ENCODE results near the gene PEDS1.

DNA sequence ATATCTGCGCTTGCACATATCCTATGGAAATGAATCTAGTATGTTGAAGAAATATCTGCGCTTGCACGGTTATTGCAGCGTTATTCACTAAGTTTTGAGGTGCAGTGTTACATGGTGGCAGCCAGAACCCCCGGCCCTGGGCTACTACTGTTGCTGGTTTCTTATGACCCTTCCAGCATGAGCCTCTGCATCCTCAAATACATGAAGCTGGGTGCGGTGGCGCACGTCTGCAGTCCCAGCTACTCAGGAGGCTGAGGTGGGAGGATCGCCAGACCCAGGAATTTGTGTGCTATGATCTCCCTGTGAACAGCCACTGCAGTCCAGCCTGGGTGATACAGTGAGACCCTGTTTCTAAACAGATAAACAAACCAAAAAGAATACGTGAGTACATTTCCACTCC lies 27.8 kb upstream of the PEDS1 start:
- TF ChIP-seq CTCF (IDR thresholded peaks at IDR 0.05) (no peak), POLR2A (IDR thresholded peaks at IDR 0.05) (no peak)
